Activated naive CD8-positive, alpha-beta T cell (primary cell): ENCODE results near the gene SMYD5.
"Not testable (repeated sequence)": the region's sequence is repeated elsewhere in the genome, so short reads cannot be mapped to it uniquely, and the experiment has no call there.

Source experiments
- H3K27ac Mint-ChIP-seq: one replicate; pipeline ENCODE4 v1.8.0; 2021; ENCODE audit warnings: mixed read lengths
- H3K27me3 Mint-ChIP-seq: one replicate; pipeline ENCODE4 v1.8.0; 2021; ENCODE audit warnings: mixed read lengths
- H3K36me3 Mint-ChIP-seq: one replicate; pipeline ENCODE4 v1.8.0; 2021; ENCODE audit warnings: mixed read lengths
- H3K4me1 Mint-ChIP-seq: one replicate; pipeline ENCODE4 v1.8.0; 2021; ENCODE audit warnings: low read depth, mixed read lengths
- H3K4me3 Mint-ChIP-seq: one replicate; pipeline ENCODE4 v1.8.0; 2021; ENCODE audit warnings: mild to moderate bottlenecking, mixed read lengths
- H3K9me3 Mint-ChIP-seq: one replicate; pipeline ENCODE4 v1.8.0; 2021; ENCODE audit warnings: low read depth, mixed read lengths

Gene SMYD5

GRCh38 chr2:73258186-73258912 lies 44.3 kb downstream of the SMYD5 start:
- Mint-ChIP-seq H3K27ac (no peak overlapping the region), H3K4me3 (no peak overlapping the region), H3K4me1 (peaks cover 2% of the 10 kb centered on the region), H3K36me3 (peaks cover 2% of the 10 kb centered on the region), H3K27me3 (no peaks in the 10 kb centered on the region), H3K9me3 (no peaks in the 10 kb centered on the region)

GRCh38 chr2:73258913-73259215 lies 44.8 kb downstream of the SMYD5 start:
- H3K36me3 Mint-ChIP-seq = peaks cover 2% of the 10 kb centered on the region
- H3K4me3 Mint-ChIP-seq = no peak overlapping the region
- H3K4me1 Mint-ChIP-seq = peaks cover 2% of the 10 kb centered on the region
- no peaks in the 10 kb centered on the region for H3K9me3 Mint-ChIP-seq
- no peaks in the 10 kb centered on the region for H3K27me3 Mint-ChIP-seq
- H3K27ac Mint-ChIP-seq = no peak overlapping the region

DNA sequence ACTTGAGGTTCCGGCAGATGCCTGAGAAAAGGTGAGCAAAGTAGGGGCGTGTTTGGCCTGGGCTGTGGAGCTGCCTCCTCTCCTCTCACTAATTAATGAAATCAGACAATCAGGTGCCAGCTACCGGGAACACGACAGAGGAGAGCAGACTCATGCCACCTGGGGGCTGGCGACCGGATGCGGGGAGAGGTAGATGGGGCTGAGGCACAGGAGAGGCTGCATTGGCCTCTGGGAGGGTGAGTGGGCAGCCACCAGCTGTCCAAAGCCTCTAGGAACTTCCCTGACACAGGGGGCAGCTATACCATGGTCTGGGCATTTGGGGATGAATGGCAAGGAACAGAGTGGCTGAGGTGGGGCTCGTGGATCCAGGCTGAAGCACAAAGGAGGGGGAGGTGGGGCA lies 45.2 kb downstream of the SMYD5 start:
- Mint-ChIP-seq H3K9me3 (no peaks in the 10 kb centered on the region), H3K27me3 (no peaks in the 10 kb centered on the region), H3K27ac (no peak overlapping the region), H3K4me1 (peaks cover 2% of the 10 kb centered on the region), H3K4me3 (no peak overlapping the region), H3K36me3 (peaks cover 2% of the 10 kb centered on the region)

DNA sequence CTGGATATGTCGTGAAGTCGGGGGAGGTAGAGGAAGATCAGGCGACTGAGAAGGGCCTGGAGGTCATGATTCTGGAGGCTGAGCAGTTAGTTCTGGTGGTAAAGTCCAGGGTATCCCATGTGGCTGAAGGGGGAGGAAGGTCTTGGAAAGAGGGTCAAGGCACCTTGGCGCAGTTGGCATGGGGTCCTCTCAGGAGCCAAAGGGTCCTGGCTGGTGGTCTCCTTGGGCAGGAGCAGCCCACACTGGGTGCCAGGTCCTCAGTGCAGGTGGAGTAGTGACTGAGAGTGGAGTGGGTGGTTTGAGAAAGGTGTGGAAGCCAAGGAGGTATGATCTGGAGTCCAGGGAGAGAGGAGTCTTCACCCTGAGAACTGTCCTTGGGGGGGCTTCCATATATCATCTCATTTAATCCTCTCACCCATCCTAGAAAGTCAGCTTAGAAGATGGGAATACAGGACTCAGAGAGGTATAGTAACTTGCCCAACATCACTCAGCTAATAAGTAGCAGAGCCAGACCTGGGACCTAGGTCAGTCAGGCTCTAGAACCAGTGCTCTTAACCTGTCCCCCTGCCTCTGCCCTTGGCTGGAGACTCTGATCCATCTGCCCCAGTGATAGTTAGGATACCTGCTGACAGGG lies 45.8 kb downstream of the SMYD5 start:
- Mint-ChIP-seq H3K27ac (no peak overlapping the region), H3K9me3 (no peaks in the 10 kb centered on the region), H3K27me3 (no peaks in the 10 kb centered on the region), H3K4me1 (peaks cover 2% of the 10 kb centered on the region), H3K36me3 (peaks cover 2% of the 10 kb centered on the region), H3K4me3 (no peak overlapping the region)

DNA sequence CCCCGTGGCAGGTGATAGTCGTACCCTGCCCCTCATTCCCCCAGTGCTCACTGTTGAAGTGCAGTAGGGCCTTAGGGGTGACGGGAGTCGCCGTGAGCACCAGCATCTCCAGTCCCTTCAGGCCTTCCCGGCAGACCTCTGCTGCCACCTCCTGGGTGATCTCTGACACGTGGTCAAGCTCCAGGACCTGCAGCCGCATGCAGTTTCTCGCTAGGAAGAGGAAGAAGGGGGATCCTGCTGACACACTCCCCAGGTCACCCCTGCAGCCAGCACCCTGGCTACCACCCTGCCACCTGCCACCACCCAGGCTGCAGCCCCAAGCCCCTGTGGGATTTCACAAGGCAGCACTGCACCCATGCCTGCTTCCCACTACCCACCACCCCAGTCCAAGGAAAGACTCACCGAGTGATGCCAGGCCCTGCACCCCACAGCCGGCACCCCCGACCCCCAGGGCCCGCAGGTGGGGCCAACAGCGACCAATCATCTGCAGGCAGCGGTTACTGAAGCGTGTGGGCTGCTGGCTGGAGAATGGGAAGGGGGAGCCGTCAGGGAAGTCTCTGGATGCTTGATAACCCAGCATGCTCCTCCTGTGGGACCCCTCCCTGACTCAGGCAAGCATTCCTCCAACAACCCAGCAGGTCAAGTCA lies 46.4 kb downstream of the SMYD5 start:
- Mint-ChIP-seq H3K9me3 (no peaks in the 10 kb centered on the region), H3K27me3 (no peaks in the 10 kb centered on the region), H3K36me3 (peaks cover 2% of the 10 kb centered on the region), H3K4me3 (no peak overlapping the region), H3K27ac (no peak overlapping the region), H3K4me1 (peaks cover 2% of the 10 kb centered on the region)

DNA sequence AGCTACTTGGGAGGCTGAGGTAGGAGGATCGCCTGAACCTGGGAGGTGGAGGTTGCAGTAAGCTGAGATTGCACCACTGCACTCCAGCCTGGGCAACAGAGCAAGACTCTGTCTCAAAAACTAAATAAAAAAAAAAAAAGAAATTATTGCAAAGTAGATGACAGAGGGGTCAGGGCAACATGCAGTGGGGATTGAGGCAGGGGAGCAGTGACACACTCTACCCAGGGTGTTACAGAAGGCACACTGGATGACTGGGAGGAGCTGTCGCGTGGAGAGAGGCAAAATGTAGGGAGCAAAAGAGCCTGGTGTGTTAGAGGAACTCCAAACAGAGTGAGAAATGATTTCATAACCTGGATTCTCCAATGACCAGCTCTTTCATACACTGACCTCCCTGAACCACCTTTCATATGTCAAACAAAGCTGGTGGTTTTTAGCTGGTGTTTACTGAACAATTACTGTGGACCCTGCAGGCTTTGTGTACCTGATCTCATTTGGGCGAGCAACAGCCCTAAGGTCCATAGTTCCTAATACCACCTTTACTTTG lies 48.1 kb downstream of the SMYD5 start:
- no peaks in the 10 kb centered on the region for H3K27me3 Mint-ChIP-seq
- H3K36me3 Mint-ChIP-seq = peaks cover 5% of the 10 kb centered on the region
- no peaks in the 10 kb centered on the region for H3K9me3 Mint-ChIP-seq
- no peak overlapping the region for H3K4me3 Mint-ChIP-seq
- H3K4me1 Mint-ChIP-seq = peaks cover 6% of the 10 kb centered on the region
- no peak overlapping the region for H3K27ac Mint-ChIP-seq

GRCh38 chr2:73262691-73263429 lies 48.8 kb downstream of the SMYD5 start:
- H3K27me3 Mint-ChIP-seq, H3K4me3 Mint-ChIP-seq, H3K27ac Mint-ChIP-seq, H3K9me3 Mint-ChIP-seq, H3K36me3 Mint-ChIP-seq: not testable (repeated sequence)
- peaks cover 12% of the 10 kb centered on the region for H3K4me1 Mint-ChIP-seq

DNA sequence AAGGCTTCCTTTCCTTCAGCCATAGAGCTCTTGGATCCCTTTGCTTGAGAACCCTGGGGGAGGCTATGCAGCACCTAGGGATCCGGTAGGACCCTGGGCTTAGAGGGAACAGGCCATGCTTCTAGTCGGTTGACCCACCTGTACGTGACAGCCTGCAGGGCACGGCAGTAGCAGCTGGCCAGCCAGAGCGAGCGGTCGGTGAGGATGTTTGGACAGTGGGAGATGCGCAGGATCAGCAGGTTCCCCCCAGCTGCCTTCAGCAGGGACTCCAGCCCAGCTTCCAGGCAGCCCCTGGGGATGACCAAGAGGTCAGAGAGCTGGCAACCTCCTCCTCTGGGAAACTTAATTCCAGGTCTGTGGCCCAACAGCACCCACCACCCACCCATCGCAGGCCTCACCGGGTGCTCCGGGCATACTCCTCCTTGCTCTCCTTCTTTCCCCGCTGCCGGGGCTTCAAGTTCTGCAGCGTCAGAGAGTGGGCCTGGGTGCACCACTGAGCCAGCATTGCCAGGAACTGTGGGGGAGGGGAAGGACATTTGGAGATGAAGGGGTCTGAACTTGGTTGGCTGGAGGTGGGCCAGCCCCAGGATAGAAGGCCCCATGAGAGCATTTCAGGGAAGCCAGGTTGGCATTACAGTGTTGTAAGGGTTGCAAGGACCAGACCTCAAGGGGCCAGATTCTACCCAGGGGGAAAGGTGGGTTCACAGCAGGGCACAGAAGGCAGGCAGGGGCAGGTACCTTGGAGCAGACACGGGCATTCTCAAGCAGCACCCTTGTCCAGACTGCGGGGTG lies 49.7 kb downstream of the SMYD5 start:
- H3K4me1 Mint-ChIP-seq = peaks cover 18% of the 10 kb centered on the region
- H3K36me3 Mint-ChIP-seq = peaks cover 11% of the 10 kb centered on the region
- no peak overlapping the region for H3K27ac Mint-ChIP-seq
- H3K9me3 Mint-ChIP-seq = no peaks in the 10 kb centered on the region
- no peaks in the 10 kb centered on the region for H3K27me3 Mint-ChIP-seq
- no peak overlapping the region for H3K4me3 Mint-ChIP-seq

GRCh38 chr2:73264332-73264606 lies 50.2 kb downstream of the SMYD5 start:
- Mint-ChIP-seq H3K4me3 (no peak overlapping the region), H3K27ac (no peak overlapping the region), H3K27me3 (no peaks in the 10 kb centered on the region), H3K4me1 (peaks cover 18% of the 10 kb centered on the region), H3K36me3 (peaks cover 11% of the 10 kb centered on the region), H3K9me3 (no peaks in the 10 kb centered on the region)

GRCh38 chr2:73264783-73265182 lies 50.7 kb downstream of the SMYD5 start:
- Mint-ChIP-seq H3K36me3 (peaks cover 11% of the 10 kb centered on the region), H3K9me3 (no peaks in the 10 kb centered on the region), H3K27me3 (no peaks in the 10 kb centered on the region), H3K4me3 (no peak overlapping the region), H3K27ac (no peak overlapping the region), H3K4me1 (peaks cover 20% of the 10 kb centered on the region)

DNA sequence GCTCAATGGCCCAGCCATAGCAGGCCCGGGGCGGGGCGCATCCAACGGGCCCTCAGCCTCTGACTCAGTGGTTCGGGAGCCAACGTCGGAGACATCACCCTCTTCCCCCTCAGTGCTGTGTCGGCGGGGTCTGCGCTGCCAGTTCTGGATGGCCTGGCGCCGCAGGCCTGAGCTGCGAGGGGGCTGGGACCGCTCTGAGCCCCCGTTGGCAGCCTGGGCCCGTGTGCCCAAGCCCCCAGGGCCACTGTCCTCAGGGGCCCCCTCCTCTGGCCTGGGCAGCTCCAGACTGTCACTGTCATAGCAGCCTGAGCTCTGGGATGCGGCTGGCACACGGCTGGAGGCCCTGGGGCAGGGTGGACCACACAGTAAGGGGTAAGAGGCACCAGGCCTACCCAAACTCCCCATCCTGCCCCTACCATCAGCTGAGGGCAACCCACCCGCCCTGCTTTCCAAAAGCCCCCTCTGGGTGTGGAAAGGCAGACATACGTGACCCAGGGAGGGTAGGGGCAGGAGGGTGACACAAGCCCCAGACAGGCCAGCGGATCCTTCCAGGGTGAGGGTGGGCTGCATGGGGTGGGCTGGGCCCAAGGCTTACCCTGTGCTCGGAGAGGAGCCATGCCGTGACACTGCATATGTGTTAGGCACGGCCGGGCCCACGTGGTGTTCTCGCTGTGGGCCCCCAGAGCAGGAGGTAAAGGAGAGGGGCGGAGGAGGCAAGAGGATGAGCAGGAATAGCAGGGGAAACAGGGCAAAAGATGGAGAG lies 51.4 kb downstream of the SMYD5 start:
- H3K9me3 Mint-ChIP-seq = no peaks in the 10 kb centered on the region
- H3K27me3 Mint-ChIP-seq = no peaks in the 10 kb centered on the region
- peaks cover 24% of the 10 kb centered on the region for H3K4me1 Mint-ChIP-seq
- peaks cover 13% of the 10 kb centered on the region for H3K36me3 Mint-ChIP-seq
- no peak overlapping the region for H3K27ac Mint-ChIP-seq
- no peak overlapping the region for H3K4me3 Mint-ChIP-seq

DNA sequence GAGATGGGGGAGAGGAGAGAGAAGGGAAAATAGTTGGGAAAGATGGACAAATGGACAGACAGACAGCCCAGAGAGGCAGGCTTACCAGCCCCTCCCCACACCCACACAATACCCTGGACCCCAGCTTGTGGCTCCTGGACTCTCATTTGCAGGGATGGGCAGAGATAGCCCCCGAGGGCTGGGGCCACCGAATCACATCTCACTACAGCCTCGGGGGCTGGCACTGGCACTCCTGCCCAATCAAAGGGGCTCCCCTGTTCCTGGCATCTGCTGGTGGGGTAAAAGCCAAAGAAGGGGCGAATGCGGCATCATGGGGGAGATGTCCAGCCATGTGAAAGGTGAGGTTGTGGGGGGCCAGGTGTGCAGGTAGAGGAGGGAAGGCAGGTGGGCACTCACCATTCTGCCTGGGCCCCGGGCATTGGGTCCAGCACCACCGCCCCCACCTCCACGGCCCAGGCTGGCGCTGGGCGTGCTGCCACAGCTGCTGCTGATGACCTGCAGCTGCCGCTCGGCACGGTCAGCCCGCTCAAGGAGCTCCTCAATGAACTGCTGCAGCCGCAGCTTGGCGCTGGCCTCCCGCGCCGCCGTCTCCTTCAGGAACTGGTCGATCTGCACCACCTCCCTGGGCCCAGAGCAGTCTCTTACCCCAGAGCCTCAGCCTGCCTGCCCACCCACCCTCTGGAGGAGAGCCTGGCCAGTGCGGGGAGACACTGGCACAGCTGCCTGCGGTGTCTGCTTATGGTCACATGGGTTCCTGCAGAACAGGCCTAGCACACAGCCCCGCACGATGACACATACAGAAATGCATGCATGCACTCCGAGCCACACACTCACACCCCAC lies 52.2 kb downstream of the SMYD5 start:
- H3K36me3 Mint-ChIP-seq = peaks cover 13% of the 10 kb centered on the region
- peaks cover 24% of the 10 kb centered on the region for H3K4me1 Mint-ChIP-seq
- H3K27me3 Mint-ChIP-seq = no peaks in the 10 kb centered on the region
- H3K27ac Mint-ChIP-seq = no peak overlapping the region
- no peaks in the 10 kb centered on the region for H3K9me3 Mint-ChIP-seq
- H3K4me3 Mint-ChIP-seq = no peak overlapping the region

GRCh38 chr2:73267008-73267407 lies 53.0 kb downstream of the SMYD5 start:
- H3K9me3 Mint-ChIP-seq = no peaks in the 10 kb centered on the region
- peak overlapping the region; percentile 1 for H3K27ac Mint-ChIP-seq
- no peaks in the 10 kb centered on the region for H3K27me3 Mint-ChIP-seq
- peaks cover 11% of the 10 kb centered on the region for H3K36me3 Mint-ChIP-seq
- H3K4me3 Mint-ChIP-seq = no peak overlapping the region
- H3K4me1 Mint-ChIP-seq = peaks cover 24% of the 10 kb centered on the region
